NB4 (cell line): ENCODE data around the gene CFAP52.
"Not testable (repeated sequence)": the region's sequence is repeated elsewhere in the genome, so short reads cannot be mapped to it uniquely, and the experiment has no call there.

Source experiments
- POLR2A ChIP-seq: IDR thresholded peaks from 2 replicates; pipeline ENCODE4 v1.6.1; 2011; ENCODE audit warnings: mild to moderate bottlenecking; ENCODE audit not compliant: insufficient read length; ENCODE audit errors: extremely low read depth
- TF ChIP-seq, protein P1 (sequence below): IDR thresholded peaks from one replicate; pipeline ENCODE4 v1.5.1; 2012; ENCODE audit warnings: low read depth, low read length

DNA sequence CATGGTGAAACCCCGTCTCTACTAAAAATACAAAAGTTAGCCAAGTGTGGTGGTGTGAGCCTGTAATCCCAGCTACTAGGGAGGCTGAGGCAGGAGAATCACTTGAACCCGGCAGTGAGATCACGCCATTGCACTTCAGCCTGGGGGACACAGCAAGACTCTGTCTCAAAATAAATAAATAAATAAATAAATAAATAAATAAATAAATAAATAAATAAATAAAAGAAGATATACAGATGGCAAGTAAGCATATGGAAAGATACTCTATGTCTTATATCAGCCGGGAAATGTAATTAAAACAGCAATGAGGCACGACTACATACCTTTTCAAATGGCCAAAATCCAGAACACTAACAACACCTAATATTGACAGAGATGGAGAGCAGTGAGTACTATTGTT lies 28.1 kb downstream of the CFAP52 start:
- TF ChIP-seq, protein P1, sequence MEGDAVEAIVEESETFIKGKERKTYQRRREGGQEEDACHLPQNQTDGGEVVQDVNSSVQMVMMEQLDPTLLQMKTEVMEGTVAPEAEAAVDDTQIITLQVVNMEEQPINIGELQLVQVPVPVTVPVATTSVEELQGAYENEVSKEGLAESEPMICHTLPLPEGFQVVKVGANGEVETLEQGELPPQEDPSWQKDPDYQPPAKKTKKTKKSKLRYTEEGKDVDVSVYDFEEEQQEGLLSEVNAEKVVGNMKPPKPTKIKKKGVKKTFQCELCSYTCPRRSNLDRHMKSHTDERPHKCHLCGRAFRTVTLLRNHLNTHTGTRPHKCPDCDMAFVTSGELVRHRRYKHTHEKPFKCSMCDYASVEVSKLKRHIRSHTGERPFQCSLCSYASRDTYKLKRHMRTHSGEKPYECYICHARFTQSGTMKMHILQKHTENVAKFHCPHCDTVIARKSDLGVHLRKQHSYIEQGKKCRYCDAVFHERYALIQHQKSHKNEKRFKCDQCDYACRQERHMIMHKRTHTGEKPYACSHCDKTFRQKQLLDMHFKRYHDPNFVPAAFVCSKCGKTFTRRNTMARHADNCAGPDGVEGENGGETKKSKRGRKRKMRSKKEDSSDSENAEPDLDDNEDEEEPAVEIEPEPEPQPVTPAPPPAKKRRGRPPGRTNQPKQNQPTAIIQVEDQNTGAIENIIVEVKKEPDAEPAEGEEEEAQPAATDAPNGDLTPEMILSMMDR = not testable (repeated sequence)
- TF ChIP-seq POLR2A = not testable (repeated sequence)
